Neural progenitor cell (in vitro differentiated cells): ENCODE data around the gene POU2F2.

Experiments
- EZH2 ChIP-seq: fragments of 200-600 bp; sonication (generic); IDR thresholded peaks from 2 replicates; pipeline ENCODE4 v1.6.1; 2017; ENCODE audit warnings: antibody characterized with exemption, mild to moderate bottlenecking, moderate library complexity
- EZH2phosphoT487 ChIP-seq: fragments of 200-600 bp; sonication (generic); IDR thresholded peaks from 2 replicates; pipeline ENCODE4 v1.6.1; 2017; ENCODE audit warnings: antibody characterized with exemption
- TF ChIP-seq, protein P1 (sequence below): fragments of 200-600 bp; sonication (generic); IDR thresholded peaks from 2 replicates; pipeline ENCODE4 v1.5.1; 2017; ENCODE audit warnings: antibody characterized with exemption, mild to moderate bottlenecking

DNA sequence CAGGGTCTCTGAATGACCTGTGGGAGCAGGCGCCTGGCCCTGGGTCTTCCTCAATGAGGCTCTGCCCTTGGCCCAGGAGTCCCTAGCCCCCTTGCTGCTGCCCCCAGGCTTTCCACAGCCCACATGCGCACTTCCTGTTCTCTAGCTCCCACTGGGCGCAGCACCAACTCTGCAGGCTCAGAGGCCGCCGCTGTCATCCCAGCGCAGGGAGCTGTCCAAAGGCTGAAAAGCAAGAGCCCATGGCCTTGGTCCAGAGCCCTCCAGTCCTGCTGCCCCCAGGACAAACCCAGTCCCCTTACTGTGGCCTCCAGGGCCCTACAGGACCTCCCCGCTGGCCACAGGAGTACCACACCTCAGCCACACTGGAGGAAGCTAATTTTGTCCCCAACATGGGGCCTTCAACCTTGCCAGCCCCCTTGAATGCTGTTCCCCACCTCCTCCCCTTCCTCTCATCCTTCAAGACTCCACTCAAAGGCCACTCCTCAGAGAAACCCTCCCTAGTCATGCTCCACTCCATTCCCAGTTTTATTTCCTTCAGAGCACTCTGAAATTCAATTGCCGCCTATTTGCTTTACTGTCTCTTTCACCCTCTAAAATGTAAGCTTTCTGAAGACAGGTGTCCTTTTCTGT, 8.0 kb upstream of the POU2F2 start:
- TF ChIP-seq, protein P1, sequence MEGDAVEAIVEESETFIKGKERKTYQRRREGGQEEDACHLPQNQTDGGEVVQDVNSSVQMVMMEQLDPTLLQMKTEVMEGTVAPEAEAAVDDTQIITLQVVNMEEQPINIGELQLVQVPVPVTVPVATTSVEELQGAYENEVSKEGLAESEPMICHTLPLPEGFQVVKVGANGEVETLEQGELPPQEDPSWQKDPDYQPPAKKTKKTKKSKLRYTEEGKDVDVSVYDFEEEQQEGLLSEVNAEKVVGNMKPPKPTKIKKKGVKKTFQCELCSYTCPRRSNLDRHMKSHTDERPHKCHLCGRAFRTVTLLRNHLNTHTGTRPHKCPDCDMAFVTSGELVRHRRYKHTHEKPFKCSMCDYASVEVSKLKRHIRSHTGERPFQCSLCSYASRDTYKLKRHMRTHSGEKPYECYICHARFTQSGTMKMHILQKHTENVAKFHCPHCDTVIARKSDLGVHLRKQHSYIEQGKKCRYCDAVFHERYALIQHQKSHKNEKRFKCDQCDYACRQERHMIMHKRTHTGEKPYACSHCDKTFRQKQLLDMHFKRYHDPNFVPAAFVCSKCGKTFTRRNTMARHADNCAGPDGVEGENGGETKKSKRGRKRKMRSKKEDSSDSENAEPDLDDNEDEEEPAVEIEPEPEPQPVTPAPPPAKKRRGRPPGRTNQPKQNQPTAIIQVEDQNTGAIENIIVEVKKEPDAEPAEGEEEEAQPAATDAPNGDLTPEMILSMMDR, result no peak
- TF ChIP-seq EZH2 (no peak), EZH2phosphoT487 (no peak)
